ENCODE results near the gene FAM20C.

DNA sequence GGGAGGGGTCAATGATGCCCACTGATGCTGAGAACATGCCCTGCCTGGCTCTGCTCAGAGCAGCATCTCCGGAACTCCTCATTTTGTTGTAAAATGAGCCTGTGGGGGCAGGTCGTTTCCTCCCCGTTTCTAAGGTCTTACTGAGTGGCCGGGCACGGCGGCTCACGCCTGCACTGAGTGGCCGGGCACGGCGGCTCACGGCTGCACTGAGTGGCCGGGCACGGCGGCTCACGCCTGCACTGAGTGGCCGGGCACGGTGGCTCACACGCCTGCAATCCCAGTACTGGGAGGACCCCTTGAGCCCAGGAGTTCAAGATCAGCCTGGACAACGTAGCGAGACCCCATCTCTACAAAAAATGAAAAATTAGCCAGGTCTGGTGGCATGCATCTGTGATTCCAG lies 58.6 kb downstream of the FAM20C start:
- TF ChIP-seq RNF2 (IDR thresholded peaks at IDR 0.05; ENCODE audit: borderline replicate concordance, low read depth, low read length, missing control alignments, poor library complexity, severe bottlenecking), result no peak
- no peak for TF ChIP-seq CEBPB (IDR thresholded peaks at IDR 0.05; ENCODE audit: low read depth, low read length)
- TF ChIP-seq, protein P1, sequence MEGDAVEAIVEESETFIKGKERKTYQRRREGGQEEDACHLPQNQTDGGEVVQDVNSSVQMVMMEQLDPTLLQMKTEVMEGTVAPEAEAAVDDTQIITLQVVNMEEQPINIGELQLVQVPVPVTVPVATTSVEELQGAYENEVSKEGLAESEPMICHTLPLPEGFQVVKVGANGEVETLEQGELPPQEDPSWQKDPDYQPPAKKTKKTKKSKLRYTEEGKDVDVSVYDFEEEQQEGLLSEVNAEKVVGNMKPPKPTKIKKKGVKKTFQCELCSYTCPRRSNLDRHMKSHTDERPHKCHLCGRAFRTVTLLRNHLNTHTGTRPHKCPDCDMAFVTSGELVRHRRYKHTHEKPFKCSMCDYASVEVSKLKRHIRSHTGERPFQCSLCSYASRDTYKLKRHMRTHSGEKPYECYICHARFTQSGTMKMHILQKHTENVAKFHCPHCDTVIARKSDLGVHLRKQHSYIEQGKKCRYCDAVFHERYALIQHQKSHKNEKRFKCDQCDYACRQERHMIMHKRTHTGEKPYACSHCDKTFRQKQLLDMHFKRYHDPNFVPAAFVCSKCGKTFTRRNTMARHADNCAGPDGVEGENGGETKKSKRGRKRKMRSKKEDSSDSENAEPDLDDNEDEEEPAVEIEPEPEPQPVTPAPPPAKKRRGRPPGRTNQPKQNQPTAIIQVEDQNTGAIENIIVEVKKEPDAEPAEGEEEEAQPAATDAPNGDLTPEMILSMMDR (IDR thresholded peaks at IDR 0.05; ENCODE audit: control extremely low read depth in 1 of 3, insufficient read depth in 1 of 3, low read depth in 1 of 3, low read length in 3 of 3), result no peak
- TF ChIP-seq, protein P2, sequence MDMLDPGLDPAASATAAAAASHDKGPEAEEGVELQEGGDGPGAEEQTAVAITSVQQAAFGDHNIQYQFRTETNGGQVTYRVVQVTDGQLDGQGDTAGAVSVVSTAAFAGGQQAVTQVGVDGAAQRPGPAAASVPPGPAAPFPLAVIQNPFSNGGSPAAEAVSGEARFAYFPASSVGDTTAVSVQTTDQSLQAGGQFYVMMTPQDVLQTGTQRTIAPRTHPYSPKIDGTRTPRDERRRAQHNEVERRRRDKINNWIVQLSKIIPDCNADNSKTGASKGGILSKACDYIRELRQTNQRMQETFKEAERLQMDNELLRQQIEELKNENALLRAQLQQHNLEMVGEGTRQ (IDR thresholded peaks at IDR 0.05; ENCODE audit: low read length), result no peak
- TF ChIP-seq POLR2A (IDR thresholded peaks at IDR 0.05; ENCODE audit: control extremely low read depth in 1 of 2, low read depth in 2 of 2, low read length in 2 of 2), result no peak
- no peak for TF ChIP-seq SIN3A (conservative IDR thresholded peaks at IDR 0.05 in 1 of 2, IDR thresholded peaks at IDR 0.05 in 1 of 2; ENCODE audit: low read depth in 1 of 2, low read length in 2 of 2)
- TF ChIP-seq TCF12 (IDR thresholded peaks at IDR 0.05; ENCODE audit: low read depth, low read length), result no peak
- no peak for TF ChIP-seq CHD1 (IDR thresholded peaks at IDR 0.05; ENCODE audit: low read depth, low read length)
- TF ChIP-seq YY1 (IDR thresholded peaks at IDR 0.05; ENCODE audit: low read depth, low read length), result no peak
- no peak for TF ChIP-seq CHD2 (IDR thresholded peaks at IDR 0.05; ENCODE audit: low read length)
- no peak for TF ChIP-seq MAFK (IDR thresholded peaks at IDR 0.05; ENCODE audit: low read depth, low read length)
- TF ChIP-seq RBBP5 (IDR thresholded peaks at IDR 0.05; ENCODE audit: borderline replicate concordance, low read depth, low read length), result no peak
- no peak for TF ChIP-seq EZH2 (IDR thresholded peaks at IDR 0.05; ENCODE audit: low read depth, low read length, severe bottlenecking)
- TF ChIP-seq POLR2AphosphoS5 (IDR thresholded peaks at IDR 0.05; ENCODE audit: low read depth, low read length), result no peak
